OCI-LY1 (cell line): Measurements from ENCODE around the gene VWA1.
"Not testable (repeated sequence)": the region's sequence is repeated elsewhere in the genome, so short reads cannot be mapped to it uniquely, and the experiment has no call there.

Experiments
- EZH2 ChIP-seq: fragments of 200-600 bp; sonication (generic), shearing (Covaris generic); IDR thresholded peaks from 2 replicates; pipeline ENCODE4 v1.8.0; 2017; ENCODE audit warnings: borderline replicate concordance, mixed run types, mild to moderate bottlenecking, antibody characterized with exemption, low read length, moderate library complexity, mixed read lengths
- TF ChIP-seq, protein P1 (sequence below): fragments of 200-600 bp; sonication (generic), shearing (Covaris generic); IDR thresholded peaks from 2 replicates; pipeline ENCODE4 v1.5.1; 2017; ENCODE audit warnings: mild to moderate bottlenecking, antibody characterized with exemption, low read length, moderate library complexity, mixed read lengths

GRCh38 chr1:1402901-1403392 lies 32.5 kb upstream of the VWA1 start:
- TF ChIP-seq, protein P1, sequence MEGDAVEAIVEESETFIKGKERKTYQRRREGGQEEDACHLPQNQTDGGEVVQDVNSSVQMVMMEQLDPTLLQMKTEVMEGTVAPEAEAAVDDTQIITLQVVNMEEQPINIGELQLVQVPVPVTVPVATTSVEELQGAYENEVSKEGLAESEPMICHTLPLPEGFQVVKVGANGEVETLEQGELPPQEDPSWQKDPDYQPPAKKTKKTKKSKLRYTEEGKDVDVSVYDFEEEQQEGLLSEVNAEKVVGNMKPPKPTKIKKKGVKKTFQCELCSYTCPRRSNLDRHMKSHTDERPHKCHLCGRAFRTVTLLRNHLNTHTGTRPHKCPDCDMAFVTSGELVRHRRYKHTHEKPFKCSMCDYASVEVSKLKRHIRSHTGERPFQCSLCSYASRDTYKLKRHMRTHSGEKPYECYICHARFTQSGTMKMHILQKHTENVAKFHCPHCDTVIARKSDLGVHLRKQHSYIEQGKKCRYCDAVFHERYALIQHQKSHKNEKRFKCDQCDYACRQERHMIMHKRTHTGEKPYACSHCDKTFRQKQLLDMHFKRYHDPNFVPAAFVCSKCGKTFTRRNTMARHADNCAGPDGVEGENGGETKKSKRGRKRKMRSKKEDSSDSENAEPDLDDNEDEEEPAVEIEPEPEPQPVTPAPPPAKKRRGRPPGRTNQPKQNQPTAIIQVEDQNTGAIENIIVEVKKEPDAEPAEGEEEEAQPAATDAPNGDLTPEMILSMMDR: not testable (repeated sequence)
- not testable (repeated sequence) for TF ChIP-seq EZH2
